Mesothelial cell of epicardium (in vitro differentiated cells): ENCODE measurements around the gene TMEM54. TPM values are rescaled to one million over a fixed set of nuclear protein-coding genes. Genes with fewer than 3 reads are reported as not detected.

Source experiments
- DNase-seq, 2 experiments: peaks; one replicate each; pipeline ENCODE4 v3.0.0; 2021; ENCODE audit warnings: low spot score in 2 of 2; ENCODE audit not compliant: unreplicated experiment in 2 of 2
- H3K27ac Mint-ChIP-seq: 2 replicates; pipeline ENCODE4 v1.8.0; 2021; ENCODE audit warnings: mixed read lengths
- H3K27me3 Mint-ChIP-seq: 2 replicates; pipeline ENCODE4 v1.8.0; 2021; ENCODE audit warnings: low read depth, mixed read lengths
- H3K36me3 Mint-ChIP-seq: 2 replicates; pipeline ENCODE4 v1.8.0; 2021; ENCODE audit warnings: mixed read lengths
- H3K4me1 Mint-ChIP-seq: 2 replicates; pipeline ENCODE4 v1.8.0; 2021; ENCODE audit warnings: mixed read lengths
- H3K4me3 Mint-ChIP-seq: 2 replicates; pipeline ENCODE4 v1.8.0; 2021; ENCODE audit warnings: mild to moderate bottlenecking, moderate library complexity, mixed read lengths
- H3K9me3 Mint-ChIP-seq: 2 replicates; pipeline ENCODE4 v1.8.0; 2021; ENCODE audit warnings: mixed read lengths
- total RNA-seq: library from RNA; stranded (reverse); gene quantifications from 3 replicates; pipeline ENCODE4 v1.2.1, GENCODE V29; 2021
- TF ChIP-seq, protein P1 (sequence below): fragments of 200-600 bp; sonication (generic); IDR thresholded peaks from one replicate; pipeline ENCODE4 v1.5.0; 2021; ENCODE audit warnings: antibody characterized with exemption; ENCODE audit not compliant: unreplicated experiment

Gene TMEM54
- total RNA-seq, 1 donor from 2014 or later: 49.0 TPM

GRCh38 chr1:32858136-32858535 lies 43.1 kb downstream of the TMEM54 start:
- Mint-ChIP-seq H3K27ac (no peak overlapping the region), H3K9me3 (no peaks in the 10 kb centered on the region), H3K4me3 (no peak overlapping the region), H3K36me3 (peaks cover 39% of the 10 kb centered on the region), H3K4me1 (peaks cover 9% of the 10 kb centered on the region), H3K27me3 (no peaks in the 10 kb centered on the region)
- no peak for DNase-seq
- TF ChIP-seq, protein P1, sequence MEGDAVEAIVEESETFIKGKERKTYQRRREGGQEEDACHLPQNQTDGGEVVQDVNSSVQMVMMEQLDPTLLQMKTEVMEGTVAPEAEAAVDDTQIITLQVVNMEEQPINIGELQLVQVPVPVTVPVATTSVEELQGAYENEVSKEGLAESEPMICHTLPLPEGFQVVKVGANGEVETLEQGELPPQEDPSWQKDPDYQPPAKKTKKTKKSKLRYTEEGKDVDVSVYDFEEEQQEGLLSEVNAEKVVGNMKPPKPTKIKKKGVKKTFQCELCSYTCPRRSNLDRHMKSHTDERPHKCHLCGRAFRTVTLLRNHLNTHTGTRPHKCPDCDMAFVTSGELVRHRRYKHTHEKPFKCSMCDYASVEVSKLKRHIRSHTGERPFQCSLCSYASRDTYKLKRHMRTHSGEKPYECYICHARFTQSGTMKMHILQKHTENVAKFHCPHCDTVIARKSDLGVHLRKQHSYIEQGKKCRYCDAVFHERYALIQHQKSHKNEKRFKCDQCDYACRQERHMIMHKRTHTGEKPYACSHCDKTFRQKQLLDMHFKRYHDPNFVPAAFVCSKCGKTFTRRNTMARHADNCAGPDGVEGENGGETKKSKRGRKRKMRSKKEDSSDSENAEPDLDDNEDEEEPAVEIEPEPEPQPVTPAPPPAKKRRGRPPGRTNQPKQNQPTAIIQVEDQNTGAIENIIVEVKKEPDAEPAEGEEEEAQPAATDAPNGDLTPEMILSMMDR: no peak

DNA sequence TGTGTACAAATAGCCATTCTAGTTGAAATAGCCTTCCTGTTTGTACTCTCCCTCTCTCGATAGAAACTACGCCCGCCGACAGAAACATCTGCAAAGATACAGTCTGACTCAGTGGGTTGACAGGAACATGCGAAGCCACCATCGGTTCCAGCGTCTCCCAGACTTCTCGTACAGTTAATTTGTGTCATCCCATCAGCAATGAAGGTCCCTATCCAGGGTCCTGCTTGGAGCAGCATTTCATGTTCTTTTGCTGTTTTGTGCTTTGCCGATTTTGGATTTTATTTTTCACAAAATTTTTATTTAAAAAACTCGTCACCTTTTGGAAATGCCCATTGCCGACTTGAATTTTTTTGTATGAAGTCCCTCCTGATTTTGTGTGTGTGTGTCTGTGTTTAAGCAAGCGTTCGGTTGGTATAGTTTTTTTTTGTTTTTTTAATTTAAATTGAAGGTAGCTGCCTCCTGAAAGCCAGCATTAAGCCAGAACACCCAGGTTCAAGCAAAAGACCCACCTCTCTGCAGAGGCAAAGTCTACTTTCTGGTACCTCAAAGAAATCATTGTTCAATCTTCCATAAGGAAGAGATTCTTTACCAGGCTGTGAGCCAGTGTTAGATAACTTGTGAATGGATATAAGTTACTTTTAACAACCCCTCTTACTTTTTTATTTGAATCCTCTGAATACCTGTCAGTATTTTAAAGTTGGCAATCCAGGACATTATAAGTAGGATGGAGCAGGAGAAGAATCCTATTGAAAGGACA lies 45.1 kb downstream of the TMEM54 start:
- DNase-seq: no peak
- Mint-ChIP-seq H3K9me3 (no peaks in the 10 kb centered on the region), H3K36me3 (peaks cover 33% of the 10 kb centered on the region), H3K27me3 (no peaks in the 10 kb centered on the region), H3K4me3 (no peak overlapping the region), H3K4me1 (peaks cover 9% of the 10 kb centered on the region), H3K27ac (no peak overlapping the region)
- TF ChIP-seq, protein P1: no peak

GRCh38 chr1:32848354-32849063 lies 52.7 kb downstream of the TMEM54 start:
- DNase-seq: no peak
- Mint-ChIP-seq H3K36me3 (peaks cover 19% of the 10 kb centered on the region), H3K4me1 (no peaks in the 10 kb centered on the region), H3K27ac (no peak overlapping the region), H3K27me3 (no peaks in the 10 kb centered on the region), H3K4me3 (no peak overlapping the region), H3K9me3 (peaks cover 3% of the 10 kb centered on the region)
- TF ChIP-seq, protein P1: no peak

Other genes starting within 250 kb of the TMEM54 start
- gene SYNC, start 198.6 kb downstream of the TMEM54 start, total RNA-seq: 3.9 to 4.5 TPM (median 4.0 TPM) in 3 replicates
- 101 to 105 TPM (median 101 TPM) in 3 replicates for gene YARS1, start 84.0 kb downstream of the TMEM54 start, total RNA-seq
- 61.8 to 66.8 TPM (median 62.1 TPM) in 3 replicates for gene S100PBP, start 83.7 kb downstream of the TMEM54 start, total RNA-seq
- gene FNDC5, start 30.5 kb downstream of the TMEM54 start, total RNA-seq: 162 to 165 TPM (median 164 TPM) in 3 replicates
- 2.3 to 2.9 TPM (median 2.9 TPM) in 3 replicates for gene HPCA, start 14.9 kb downstream of the TMEM54 start, total RNA-seq
- gene RNF19B, start 63.4 kb upstream of the TMEM54 start, total RNA-seq: 14.3 to 15.5 TPM (median 14.6 TPM) in 3 replicates
- 136 to 142 TPM (median 139 TPM) in 3 replicates for gene AK2, start 135.5 kb upstream of the TMEM54 start, total RNA-seq
- 9.6 to 15.1 TPM (median 14.4 TPM) in 3 replicates for gene AZIN2, start 179.8 kb upstream of the TMEM54 start, total RNA-seq